NCI-H146 (cell line): ENCODE results near the gene ARID5B.

Experiments used
- DNase-seq: peaks from one replicate; lab custom pipeline; 2025; lab: John Stamatoyannopoulos, UW

Gene ARID5B

GRCh38 chr10:61941202-61941681 is 39.7 kb downstream of the ARID5B start:
- DNase-seq: no peak

- no peak for DNase-seq
Measured at GRCh38 chr10:61942604-61943461, 41.3 kb downstream of the ARID5B start.

GRCh38 chr10:61943674-61944378 is 42.3 kb downstream of the ARID5B start:
- no peak for DNase-seq

DNA sequence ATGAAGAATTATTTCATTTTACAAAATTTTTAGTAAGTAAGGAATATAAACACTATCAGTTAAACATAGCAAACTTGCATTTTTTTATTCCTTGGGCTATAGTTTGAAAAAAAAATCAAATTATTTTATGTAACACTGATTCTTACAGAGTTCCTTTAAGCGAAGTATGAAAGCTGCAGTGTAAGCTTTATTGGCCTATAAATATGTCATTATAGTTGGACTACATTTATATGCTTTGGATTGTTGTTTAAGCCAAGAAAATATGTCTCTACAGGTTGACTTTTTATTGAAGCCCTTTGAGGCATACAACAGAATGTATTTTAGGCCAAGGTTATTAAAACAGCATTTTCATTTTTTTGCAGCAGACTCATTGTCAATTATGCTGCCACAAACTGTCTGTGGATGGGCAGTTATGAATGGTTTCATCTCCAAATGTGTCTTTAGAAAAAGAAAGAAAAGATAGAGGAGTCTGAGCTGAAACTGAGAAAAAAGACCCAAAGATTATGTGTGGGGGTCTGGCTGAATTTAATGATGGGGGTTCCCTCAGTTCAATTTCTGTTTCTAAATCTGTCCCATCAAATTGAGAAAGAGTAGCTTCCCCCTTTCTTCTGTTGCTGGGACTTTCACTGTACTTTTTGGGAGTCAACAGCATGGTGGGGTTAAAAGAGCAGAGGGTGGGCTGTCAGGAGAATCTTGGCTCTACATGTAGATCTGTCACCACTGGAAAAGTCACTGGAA is 43.1 kb downstream of the ARID5B start:
- DNase-seq: no peak

DNA sequence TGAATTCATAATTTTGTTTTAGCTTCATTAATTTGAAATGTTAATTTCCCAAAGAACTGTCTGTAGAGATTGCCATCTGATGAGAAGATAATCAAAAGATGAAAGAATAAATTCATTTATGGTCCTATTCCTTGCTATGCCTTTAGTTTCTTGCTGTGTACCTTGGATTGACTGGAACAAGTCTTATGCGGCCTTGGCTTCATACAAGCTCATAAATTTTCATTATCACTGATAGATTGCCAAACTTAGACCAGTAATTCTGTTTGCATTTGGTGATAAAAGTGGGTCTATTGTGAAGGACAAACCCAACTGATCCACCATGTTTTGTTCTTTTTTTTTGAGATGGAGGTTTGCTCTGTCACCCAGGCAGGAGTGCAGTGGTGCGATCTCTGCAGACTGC is 48.2 kb downstream of the ARID5B start:
- DNase-seq: no peak

GRCh38 chr10:61950449-61951143 is 49.1 kb downstream of the ARID5B start:
- no peak for DNase-seq

DNA sequence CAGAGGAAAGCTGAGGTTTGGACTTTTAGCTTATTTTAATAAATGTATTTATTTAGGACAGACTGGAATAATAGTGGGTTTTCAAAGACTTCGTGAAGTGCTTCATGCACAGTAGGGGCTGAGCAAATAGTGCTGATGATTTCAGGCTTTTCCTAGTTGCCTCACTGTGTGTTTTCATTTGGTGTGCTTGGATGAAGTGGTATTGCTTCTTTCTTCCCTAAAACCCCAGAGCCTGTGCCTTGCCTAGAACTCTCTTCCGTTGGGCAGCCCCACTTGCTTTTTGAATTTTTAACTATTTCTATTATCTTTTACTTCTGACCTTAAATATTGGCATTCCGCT is 49.6 kb downstream of the ARID5B start:
- peak; percentile 17 for DNase-seq

DNA sequence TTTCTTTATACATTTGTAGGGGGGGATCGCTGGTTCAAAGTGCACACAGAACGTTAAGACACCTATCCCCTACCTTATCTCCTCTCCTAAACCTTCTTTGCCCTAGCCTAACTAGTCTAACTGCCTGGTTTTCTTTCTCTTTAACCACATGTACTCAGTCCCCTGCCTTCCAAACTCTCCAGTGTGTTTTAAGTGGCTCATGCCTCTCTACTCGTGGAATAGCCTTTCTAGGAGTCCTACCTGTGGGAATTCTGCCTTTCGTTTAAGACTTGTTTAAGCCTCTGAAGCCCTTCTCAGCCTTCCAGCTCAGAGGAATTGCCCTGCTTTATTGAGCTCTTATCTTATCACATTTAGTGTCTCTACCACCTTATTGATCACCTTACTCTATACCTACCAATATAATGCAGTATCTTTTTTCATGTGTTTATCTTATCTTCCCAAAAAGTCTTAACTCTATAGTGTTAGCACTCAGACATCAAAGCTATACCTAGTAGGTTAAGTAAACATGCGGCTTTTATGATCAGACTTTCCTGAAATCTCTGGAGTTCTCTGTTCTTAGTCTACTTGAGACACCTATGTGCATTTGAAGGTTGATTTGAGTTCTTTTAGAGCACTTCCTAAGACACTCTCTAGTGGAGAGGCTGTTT is 50.7 kb downstream of the ARID5B start:
- DNase-seq: no peak

DNA sequence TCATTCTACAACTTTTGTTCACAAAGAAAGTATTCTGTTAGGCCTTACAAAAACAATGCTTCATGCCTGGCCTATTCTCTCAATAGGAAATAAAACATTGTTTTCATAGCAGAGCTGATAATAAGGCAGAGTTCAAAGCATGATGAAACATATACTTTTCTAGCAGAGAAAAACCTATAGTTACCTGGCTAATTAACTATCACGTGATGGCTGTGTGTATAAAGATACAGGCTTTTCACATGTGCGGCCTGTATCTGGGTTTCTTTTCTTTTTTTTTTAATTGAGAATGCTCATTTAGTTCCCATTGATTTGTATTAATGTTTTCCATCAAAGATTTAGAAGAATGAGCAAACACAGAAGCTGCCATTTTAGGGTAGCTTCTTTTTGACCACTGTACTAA is 51.7 kb downstream of the ARID5B start:
- DNase-seq: no peak

- DNase-seq: no peak
Measured at GRCh38 chr10:61957806-61958205, 56.3 kb downstream of the ARID5B start.

DNA sequence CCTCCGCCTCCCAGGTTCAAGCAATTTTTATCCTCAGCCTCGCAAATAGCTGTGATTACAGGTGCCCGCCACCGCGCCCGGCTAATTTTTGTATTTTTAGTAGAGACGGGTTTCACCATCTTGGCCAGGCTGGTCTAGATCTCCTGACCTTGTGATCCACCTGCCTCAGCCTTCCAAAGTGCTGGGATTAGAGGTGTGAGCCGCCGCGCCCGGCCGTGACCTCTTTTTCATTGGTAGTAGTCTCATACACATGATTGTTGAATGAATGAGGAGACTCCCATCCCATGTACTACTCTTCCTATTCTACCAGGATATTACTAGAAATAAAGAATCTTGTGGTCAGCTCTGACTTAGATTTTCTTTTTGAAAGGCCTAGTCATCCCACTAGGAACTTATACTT is 56.8 kb downstream of the ARID5B start:
- no peak for DNase-seq

DNA sequence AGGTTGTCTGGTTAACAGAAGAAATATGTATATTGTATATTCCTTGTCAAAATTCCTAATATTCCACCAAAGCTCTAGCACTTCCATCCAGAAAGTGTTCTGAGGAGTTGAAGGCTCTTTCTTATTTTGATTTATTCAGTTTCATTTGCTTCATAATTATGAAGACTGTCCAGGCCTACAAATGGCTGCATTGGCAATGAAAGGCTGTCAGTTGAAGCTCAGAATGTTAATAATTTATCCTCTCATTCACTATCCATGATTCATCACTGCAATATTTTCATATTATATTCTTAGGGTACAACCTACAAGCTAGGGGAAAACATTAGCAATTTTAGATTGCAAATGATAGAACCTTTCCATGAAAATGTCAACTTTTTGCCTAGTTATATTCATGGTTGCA is 57.3 kb downstream of the ARID5B start:
- DNase-seq: no peak

DNA sequence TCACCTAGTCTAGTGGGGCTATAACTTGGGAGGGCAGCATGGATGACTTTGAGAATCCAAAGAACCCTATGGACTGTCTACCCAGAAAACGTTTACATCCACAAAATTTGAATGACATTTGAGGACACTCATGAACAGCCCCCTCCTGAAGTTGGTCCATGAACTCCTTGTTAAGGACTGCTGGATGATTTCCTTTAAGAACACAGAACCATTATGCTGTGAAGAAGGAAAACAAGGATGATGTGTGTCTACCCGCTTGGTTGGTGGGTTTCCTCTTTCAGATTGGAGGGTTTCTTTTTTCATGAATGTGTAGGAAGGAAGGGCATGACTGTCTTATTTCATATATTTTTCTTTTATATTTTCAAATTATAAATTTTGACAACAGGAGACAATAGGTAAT is 58.3 kb downstream of the ARID5B start:
- DNase-seq: no peak

DNA sequence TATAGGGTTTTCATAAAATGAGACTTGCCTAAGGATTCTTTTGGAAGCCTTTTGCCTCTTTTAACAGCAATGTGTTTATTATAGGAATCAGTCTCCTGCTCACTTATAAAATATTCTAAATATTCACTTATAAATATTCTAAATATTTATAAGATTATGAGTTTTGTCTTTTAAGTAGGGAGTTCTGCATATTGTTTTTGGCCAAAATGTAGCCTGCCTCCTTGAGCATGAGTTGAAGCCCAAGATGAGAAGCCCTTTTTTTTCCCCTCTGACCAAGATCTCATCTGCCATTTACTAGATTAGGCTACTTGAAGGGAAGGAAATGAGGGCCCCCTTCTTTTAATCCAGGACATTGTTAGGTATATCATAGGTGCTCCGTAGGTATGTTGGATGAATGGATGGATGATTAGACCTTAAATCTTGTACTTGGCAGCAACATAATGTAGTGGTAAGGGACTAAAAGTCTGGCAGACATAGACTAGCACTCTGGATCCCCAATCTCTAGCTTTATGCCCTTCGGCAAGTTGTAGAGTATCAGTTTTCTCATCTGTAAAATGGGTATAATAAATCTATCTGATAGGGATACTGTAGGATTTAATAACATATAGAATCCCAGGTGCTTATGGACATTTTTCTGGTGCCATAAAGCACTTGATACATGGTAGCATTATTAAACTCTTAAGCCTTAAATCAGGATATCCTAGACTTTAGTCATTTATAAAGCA is 59.1 kb downstream of the ARID5B start:
- DNase-seq: no peak

GRCh38 chr10:61961278-61961677 is 59.8 kb downstream of the ARID5B start:
- no peak for DNase-seq

DNA sequence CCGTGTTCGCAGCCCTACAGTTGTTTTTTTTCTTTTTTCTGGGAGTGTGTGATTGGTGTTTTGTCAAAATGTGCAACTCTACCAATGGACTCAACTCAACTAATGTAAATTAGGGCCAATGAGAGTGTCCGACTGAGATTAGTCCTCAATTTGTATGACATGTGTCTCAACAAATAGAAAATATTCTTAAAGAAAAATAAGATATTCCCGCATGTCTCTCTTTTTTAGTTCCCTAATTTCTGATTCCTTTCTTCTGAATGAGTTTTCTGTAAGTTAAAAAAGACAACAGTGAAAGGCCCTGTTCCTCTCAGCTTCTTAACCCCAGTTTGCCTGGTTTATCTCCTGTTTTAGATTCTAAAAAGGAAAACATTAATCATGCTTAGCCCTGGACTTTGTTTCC is 61.5 kb downstream of the ARID5B start:
- DNase-seq: no peak

GRCh38 chr10:61963669-61964058 is 62.2 kb downstream of the ARID5B start:
- no peak for DNase-seq

DNA sequence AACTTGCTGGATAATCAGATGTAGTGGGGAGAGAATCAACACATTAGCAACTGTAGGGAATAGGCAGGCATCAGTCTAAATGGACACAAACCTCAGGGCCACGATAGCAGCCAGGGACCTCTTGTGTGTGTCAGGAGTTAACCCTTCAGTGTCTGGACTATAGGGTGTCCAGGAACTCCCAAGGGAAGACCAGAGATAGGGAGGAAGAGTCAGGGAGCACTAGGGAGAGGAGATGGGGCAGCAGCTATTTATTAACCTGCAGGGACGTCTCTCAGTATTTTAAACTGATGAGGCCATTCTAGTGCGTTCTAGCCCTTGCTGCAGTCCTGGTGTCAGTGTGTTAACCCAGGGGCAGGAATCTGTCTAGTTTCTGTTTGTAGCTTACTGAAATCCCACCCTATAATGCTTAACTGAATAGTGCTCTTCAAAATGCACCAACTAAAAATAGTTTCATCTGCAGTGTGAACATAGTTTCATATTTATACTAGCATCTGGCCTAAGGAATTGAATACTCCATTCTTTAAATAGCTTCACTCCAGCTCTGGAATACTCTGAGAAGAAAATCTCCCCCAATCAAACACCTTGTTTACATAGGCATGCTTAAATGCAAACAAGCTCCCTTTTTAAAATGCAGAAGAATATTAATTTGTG is 62.7 kb downstream of the ARID5B start:
- DNase-seq: no peak

- no peak for DNase-seq
Measured at GRCh38 chr10:61964949-61965702, 63.6 kb downstream of the ARID5B start.
